ENCODE results near the gene DGKI. TPM values are rescaled to one million over a fixed set of nuclear protein-coding genes. Genes with fewer than 3 reads are reported as not detected.

Gene DGKI
- total RNA-seq, 2 experiments from 2014 or later, result 0.46 TPM; not detected in 1

GRCh38 chr7:137852108-137852507, 5.3 kb upstream of the DGKI start:
- intact Hi-C loops (cut with micrococcal nuclease; ENCODE audit: unreplicated experiment), result no loop called here
- ChIA-PET POLR2A (interaction anchor here (0.6 to 0.9 kb wide), 2 partner anchors 13 to 17 kb away, joined by 3 read pairs; no protein-coding TSS in a partner anchor), CTCF (ENCODE audit: unreplicated experiment) (no interaction called here)
- Histone ChIP-seq H3K4me1 (ENCODE audit: insufficient read depth, low read length, poor library complexity, severe bottlenecking) (no peaks in the 10 kb centered on the region), H3K4me2 (ENCODE audit: low read length) (no peak overlapping the region), H3K4me3 (ENCODE audit: low read depth, low read length, poor library complexity, severe bottlenecking) (no peak overlapping the region), H3K9me2 (ENCODE audit: insufficient read depth, low read length) (no peaks in the 10 kb centered on the region), H2AFZ (ENCODE audit: low read length) (no peak overlapping the region), H3K79me2 (ENCODE audit: insufficient read depth, low read depth, low read length) (no peaks in the 10 kb centered on the region), H4K20me1 (ENCODE audit: insufficient read depth, low read length) (no peaks in the 10 kb centered on the region), H3K9me3 (ENCODE audit: low read length) (no peaks in the 10 kb centered on the region), H3K27ac (ENCODE audit: low read depth, low read length, poor library complexity, severe bottlenecking) (no peak overlapping the region), H3K36me3 (ENCODE audit: insufficient read depth, low read length) (no peaks in the 10 kb centered on the region)
- BruUV-seq (replicated peaks), result no TSS peak
- DNase-seq (ENCODE audit: low spot score), result no peak
- TF ChIP-seq CTCF (conservative IDR thresholded peaks at IDR 0.05; ENCODE audit: low read length) (no peak), EZH2phosphoT487 (IDR thresholded peaks at IDR 0.05; ENCODE audit: borderline replicate concordance, low read depth, low read length) (no peak)

GRCh38 chr7:137850972-137851945, 4.5 kb upstream of the DGKI start:
- CTCF ChIA-PET (ENCODE audit: unreplicated experiment), result no interaction called here
- H3K4me1 ChIP-seq (ENCODE audit: insufficient read depth, low read length, poor library complexity, severe bottlenecking), result no peaks in the 10 kb centered on the region
- no peak overlapping the region for H3K4me2 ChIP-seq (ENCODE audit: low read length)
- H3K4me3 ChIP-seq (ENCODE audit: low read depth, low read length, poor library complexity, severe bottlenecking), result no peak overlapping the region
- no peaks in the 10 kb centered on the region for H3K79me2 ChIP-seq (ENCODE audit: insufficient read depth, low read depth, low read length)
- H3K36me3 ChIP-seq (ENCODE audit: insufficient read depth, low read length), result no peaks in the 10 kb centered on the region
- BruUV-seq (replicated peaks), result no TSS peak
- POLR2A ChIA-PET, result interaction anchor here (1.3 kb wide), 1 partner anchor 10 kb away, joined by 3 read pairs; no protein-coding TSS in a partner anchor
- H3K9me2 ChIP-seq (ENCODE audit: insufficient read depth, low read length), result no peaks in the 10 kb centered on the region
- no peak overlapping the region for H2AFZ ChIP-seq (ENCODE audit: low read length)
- intact Hi-C loops (cut with micrococcal nuclease; ENCODE audit: unreplicated experiment), result no loop called here
- no peaks in the 10 kb centered on the region for H4K20me1 ChIP-seq (ENCODE audit: insufficient read depth, low read length)
- TF ChIP-seq CTCF (conservative IDR thresholded peaks at IDR 0.05; ENCODE audit: low read length) (no peak), EZH2phosphoT487 (IDR thresholded peaks at IDR 0.05; ENCODE audit: borderline replicate concordance, low read depth, low read length) (no peak)
- H3K27ac ChIP-seq (ENCODE audit: low read depth, low read length, poor library complexity, severe bottlenecking), result no peak overlapping the region
- no peaks in the 10 kb centered on the region for H3K9me3 ChIP-seq (ENCODE audit: low read length)
- DNase-seq (ENCODE audit: low spot score), result no peak

GRCh38 chr7:137850571-137850970, 3.8 kb upstream of the DGKI start:
- BruUV-seq (replicated peaks), result no TSS peak
- no peaks in the 10 kb centered on the region for H3K9me3 ChIP-seq (ENCODE audit: low read length)
- no peaks in the 10 kb centered on the region for H3K79me2 ChIP-seq (ENCODE audit: insufficient read depth, low read depth, low read length)
- H3K27ac ChIP-seq (ENCODE audit: low read depth, low read length, poor library complexity, severe bottlenecking), result no peak overlapping the region
- no peak for DNase-seq (ENCODE audit: low spot score)
- H4K20me1 ChIP-seq (ENCODE audit: insufficient read depth, low read length), result no peaks in the 10 kb centered on the region
- ChIA-PET CTCF (ENCODE audit: unreplicated experiment) (no interaction called here), POLR2A (interaction anchor here (0.7 to 1.3 kb wide), 2 partner anchors 10 to 12 kb away, joined by 3 read pairs; no protein-coding TSS in a partner anchor)
- TF ChIP-seq CTCF (conservative IDR thresholded peaks at IDR 0.05; ENCODE audit: low read length), result no peak
- no peak for TF ChIP-seq EZH2phosphoT487 (IDR thresholded peaks at IDR 0.05; ENCODE audit: borderline replicate concordance, low read depth, low read length)
- H2AFZ ChIP-seq (ENCODE audit: low read length), result no peak overlapping the region
- H3K4me2 ChIP-seq (ENCODE audit: low read length), result no peak overlapping the region
- intact Hi-C loops (cut with micrococcal nuclease; ENCODE audit: unreplicated experiment), result no loop called here
- H3K36me3 ChIP-seq (ENCODE audit: insufficient read depth, low read length), result no peaks in the 10 kb centered on the region
- no peaks in the 10 kb centered on the region for H3K9me2 ChIP-seq (ENCODE audit: insufficient read depth, low read length)
- no peaks in the 10 kb centered on the region for H3K4me1 ChIP-seq (ENCODE audit: insufficient read depth, low read length, poor library complexity, severe bottlenecking)
- H3K4me3 ChIP-seq (ENCODE audit: low read depth, low read length, poor library complexity, severe bottlenecking), result no peak overlapping the region
